Measurements from ENCODE around the gene PITRM1. TPM values are rescaled to one million over a fixed set of nuclear protein-coding genes. Genes with fewer than 3 reads are reported as not detected.
"Not testable (repeated sequence)": the region's sequence is repeated elsewhere in the genome, so short reads cannot be mapped to it uniquely, and the experiment has no call there.

Gene PITRM1, protein sequence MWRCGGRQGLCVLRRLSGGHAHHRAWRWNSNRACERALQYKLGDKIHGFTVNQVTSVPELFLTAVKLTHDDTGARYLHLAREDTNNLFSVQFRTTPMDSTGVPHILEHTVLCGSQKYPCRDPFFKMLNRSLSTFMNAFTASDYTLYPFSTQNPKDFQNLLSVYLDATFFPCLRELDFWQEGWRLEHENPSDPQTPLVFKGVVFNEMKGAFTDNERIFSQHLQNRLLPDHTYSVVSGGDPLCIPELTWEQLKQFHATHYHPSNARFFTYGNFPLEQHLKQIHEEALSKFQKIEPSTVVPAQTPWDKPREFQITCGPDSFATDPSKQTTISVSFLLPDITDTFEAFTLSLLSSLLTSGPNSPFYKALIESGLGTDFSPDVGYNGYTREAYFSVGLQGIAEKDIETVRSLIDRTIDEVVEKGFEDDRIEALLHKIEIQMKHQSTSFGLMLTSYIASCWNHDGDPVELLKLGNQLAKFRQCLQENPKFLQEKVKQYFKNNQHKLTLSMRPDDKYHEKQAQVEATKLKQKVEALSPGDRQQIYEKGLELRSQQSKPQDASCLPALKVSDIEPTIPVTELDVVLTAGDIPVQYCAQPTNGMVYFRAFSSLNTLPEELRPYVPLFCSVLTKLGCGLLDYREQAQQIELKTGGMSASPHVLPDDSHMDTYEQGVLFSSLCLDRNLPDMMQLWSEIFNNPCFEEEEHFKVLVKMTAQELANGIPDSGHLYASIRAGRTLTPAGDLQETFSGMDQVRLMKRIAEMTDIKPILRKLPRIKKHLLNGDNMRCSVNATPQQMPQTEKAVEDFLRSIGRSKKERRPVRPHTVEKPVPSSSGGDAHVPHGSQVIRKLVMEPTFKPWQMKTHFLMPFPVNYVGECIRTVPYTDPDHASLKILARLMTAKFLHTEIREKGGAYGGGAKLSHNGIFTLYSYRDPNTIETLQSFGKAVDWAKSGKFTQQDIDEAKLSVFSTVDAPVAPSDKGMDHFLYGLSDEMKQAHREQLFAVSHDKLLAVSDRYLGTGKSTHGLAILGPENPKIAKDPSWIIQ
- total RNA-seq = 10 to 100 TPM; 70.4 to 99.9 TPM

- DNase-seq (ENCODE audit: low spot score) = peak; percentile 99
- H3K27me3 Mint-ChIP-seq = no peaks in the 10 kb centered on the region
- H3K4me1 Mint-ChIP-seq (ENCODE audit: low read depth in 2 of 2) = peaks cover 11 to 19% of the 10 kb centered on the region in 2 donors
- peak within 1 kb of the TSS; percentile 64 to 82 for H3K27ac Mint-ChIP-seq
- ATAC-seq = peak; percentile 96 to 98
- peaks cover 6% of the 10 kb centered on the region for H3K36me3 Mint-ChIP-seq
- no peaks in the 10 kb centered on the region for H3K9me3 Mint-ChIP-seq
- H3K4me3 Mint-ChIP-seq = peak within 1 kb of the TSS; percentile 77
Observed at GRCh38 chr10:3172446-3173170, at the start of gene PITRM1. PITRM1 (minus strand) TSS chr10:3172782; CDS start chr10:3172772, 10 bp downstream.

DNA sequence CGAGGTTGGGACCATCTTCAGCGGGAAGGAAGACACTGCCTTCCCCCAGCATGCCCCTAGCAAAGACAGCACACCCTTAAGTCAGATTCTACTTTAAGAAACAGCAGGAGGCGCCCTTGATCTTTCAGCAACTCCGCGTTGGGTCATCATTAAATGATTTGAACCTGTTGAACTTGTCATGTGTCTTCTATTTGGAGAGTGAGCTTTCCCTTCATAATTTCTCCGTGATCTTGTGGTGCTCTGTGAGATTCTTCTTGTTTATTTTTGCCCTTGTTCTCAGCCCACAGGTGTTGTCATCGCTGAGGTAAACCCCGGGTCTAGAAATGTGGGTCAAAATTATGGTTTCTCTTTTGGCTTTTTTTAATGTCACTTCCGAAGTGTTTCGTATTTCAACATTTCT lies 49.5 kb upstream of the PITRM1 start:
- DNase-seq (ENCODE audit: low spot score) (no peak), ATAC-seq (peak; percentile 50 to 67)
- H3K36me3 Mint-ChIP-seq = no peaks in the 10 kb centered on the region
- H3K4me1 Mint-ChIP-seq (ENCODE audit: low read depth in 2 of 2) = peaks cover 0 to 9% of the 10 kb centered on the region in 2 donors
- no peak overlapping the region for H3K4me3 Mint-ChIP-seq
- H3K27me3 Mint-ChIP-seq = peaks cover 12 to 13% of the 10 kb centered on the region in 2 donors
- peaks cover 12% of the 10 kb centered on the region for H3K9me3 Mint-ChIP-seq
- H3K27ac Mint-ChIP-seq = no peak overlapping the region

- H3K4me3 Mint-ChIP-seq = peak overlapping the region; percentile 58
- not testable (repeated sequence) for H3K4me1 Mint-ChIP-seq (ENCODE audit: low read depth in 2 of 2); H3K36me3 Mint-ChIP-seq; DNase-seq (ENCODE audit: low spot score); H3K27ac Mint-ChIP-seq
- peak in 1 of 2 donors; percentile 21 for ATAC-seq
- H3K27me3 Mint-ChIP-seq = peaks cover 12 to 13% of the 10 kb centered on the region in 2 donors
- H3K9me3 Mint-ChIP-seq = peaks cover 12% of the 10 kb centered on the region
Observed at GRCh38 chr10:3221601-3222000, 49.0 kb upstream of the PITRM1 start.

DNA sequence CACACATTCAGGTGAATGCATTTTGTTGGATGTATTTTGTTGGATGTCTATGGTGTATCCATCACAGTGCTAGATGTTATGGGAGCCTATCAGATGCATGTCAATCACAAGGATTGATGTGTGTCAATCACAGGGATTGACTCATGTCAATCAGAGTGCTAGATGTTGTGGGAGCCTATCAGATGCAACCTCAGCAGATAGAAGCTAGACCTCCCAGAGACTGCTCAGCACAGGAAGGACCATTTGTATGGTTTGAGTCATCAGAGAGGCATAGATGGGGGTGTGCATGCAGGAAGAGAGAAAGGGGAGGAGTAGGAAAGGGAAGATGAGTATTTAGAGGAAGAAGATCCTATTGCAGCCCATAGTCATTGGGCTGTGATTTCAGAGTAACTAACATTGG lies 48.3 kb upstream of the PITRM1 start:
- Mint-ChIP-seq H3K4me1 (ENCODE audit: low read depth in 2 of 2) (peaks cover 0 to 9% of the 10 kb centered on the region in 2 donors), H3K27me3 (peaks cover 12 to 13% of the 10 kb centered on the region in 2 donors), H3K27ac (no peak overlapping the region)

GRCh38 chr10:3219021-3219628 lies 46.5 kb upstream of the PITRM1 start:
- Mint-ChIP-seq H3K9me3 (peaks cover 12% of the 10 kb centered on the region), H3K27me3 (peaks cover 12 to 16% of the 10 kb centered on the region in 2 donors), H3K27ac (peak overlapping the region in 1 of 2 donors; percentile 10)
- H3K4me1 Mint-ChIP-seq (ENCODE audit: low read depth in 2 of 2); H3K36me3 Mint-ChIP-seq; H3K4me3 Mint-ChIP-seq; ATAC-seq; DNase-seq (ENCODE audit: low spot score): not testable (repeated sequence)

More for the DNA sequence above, 48.3 kb upstream of the PITRM1 start:
- peak overlapping the region; percentile 58 for H3K4me3 Mint-ChIP-seq
- ATAC-seq (peak; percentile 65 to 88), DNase-seq (ENCODE audit: low spot score) (no peak)
- peaks cover 12% of the 10 kb centered on the region for H3K9me3 Mint-ChIP-seq
- no peaks in the 10 kb centered on the region for H3K36me3 Mint-ChIP-seq

- H3K4me1 Mint-ChIP-seq (ENCODE audit: low read depth in 2 of 2) = peaks cover 0 to 9% of the 10 kb centered on the region in 2 donors
- H3K36me3 Mint-ChIP-seq = no peaks in the 10 kb centered on the region
- DNase-seq (ENCODE audit: low spot score) = no peak
- H3K4me3 Mint-ChIP-seq = no peak overlapping the region
- no peak overlapping the region for H3K27ac Mint-ChIP-seq
- peaks cover 12% of the 10 kb centered on the region for H3K9me3 Mint-ChIP-seq
- ATAC-seq = no peak
- H3K27me3 Mint-ChIP-seq = peaks cover 12 to 16% of the 10 kb centered on the region in 2 donors
Observed at GRCh38 chr10:3217853-3218252, 45.3 kb upstream of the PITRM1 start.

DNA sequence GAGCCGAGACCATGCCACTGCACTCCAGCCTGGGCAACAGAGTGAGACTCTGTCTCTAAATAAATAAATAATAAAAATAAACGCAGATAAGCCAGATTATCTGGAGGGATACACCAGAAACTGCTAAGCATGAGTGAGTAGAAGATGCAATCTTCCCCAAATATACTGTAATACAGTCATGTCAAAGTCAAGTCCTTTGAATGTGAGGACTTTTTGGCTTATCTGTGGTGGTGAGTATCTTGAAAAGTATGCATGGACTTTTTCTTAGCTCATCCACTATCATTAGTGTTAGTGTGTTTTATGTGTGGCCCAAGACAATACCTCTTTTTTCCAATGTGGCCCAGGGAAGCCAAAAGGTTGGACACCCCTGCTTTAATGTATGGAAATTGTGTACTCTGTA lies 44.7 kb upstream of the PITRM1 start:
- no peak overlapping the region for H3K27ac Mint-ChIP-seq
- ATAC-seq = no peak
- peaks cover 12% of the 10 kb centered on the region for H3K9me3 Mint-ChIP-seq
- H3K27me3 Mint-ChIP-seq = peaks cover 12 to 16% of the 10 kb centered on the region in 2 donors
- H3K4me1 Mint-ChIP-seq (ENCODE audit: low read depth in 2 of 2) = peaks cover 0 to 9% of the 10 kb centered on the region in 2 donors
- no peak overlapping the region for H3K4me3 Mint-ChIP-seq
- no peak for DNase-seq (ENCODE audit: low spot score)
- H3K36me3 Mint-ChIP-seq = no peaks in the 10 kb centered on the region

DNA sequence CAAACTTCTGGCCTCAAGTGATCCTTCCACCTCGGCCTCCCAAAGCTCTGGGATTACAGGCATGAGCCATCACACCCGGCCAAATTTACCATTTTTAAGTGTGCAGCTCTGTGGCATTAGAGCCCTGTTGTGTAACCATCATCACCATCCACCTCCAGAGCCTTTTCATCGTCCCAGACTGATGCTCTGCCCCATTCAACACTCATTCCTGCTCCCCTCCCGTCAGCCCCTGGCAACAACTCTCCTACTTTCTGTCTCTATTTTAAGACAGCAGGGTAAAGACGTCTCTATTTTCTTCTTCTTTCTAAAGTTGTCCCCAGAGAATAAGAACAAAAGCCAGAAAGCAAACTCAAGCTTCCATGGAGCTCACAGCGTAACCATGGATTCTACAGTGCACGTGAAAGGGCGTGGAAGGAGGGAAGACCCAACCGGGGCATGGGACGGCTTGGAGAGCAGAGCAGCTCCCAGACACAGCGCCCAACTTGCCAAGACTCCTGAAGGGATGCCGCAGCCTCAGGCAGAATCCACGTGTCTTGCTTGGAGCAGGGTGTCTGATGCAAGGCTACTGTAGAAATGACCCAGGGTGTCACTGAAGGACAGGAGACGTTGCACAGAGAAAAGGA lies 42.7 kb upstream of the PITRM1 start:
- Mint-ChIP-seq H3K27me3 (peaks cover 15% of the 10 kb centered on the region in 2 donors), H3K4me3 (no peak overlapping the region), H3K27ac (no peak overlapping the region), H3K36me3 (no peaks in the 10 kb centered on the region), H3K9me3 (peaks cover 9% of the 10 kb centered on the region), H3K4me1 (ENCODE audit: low read depth in 2 of 2) (no peaks in the 10 kb centered on the region)
- DNase-seq (ENCODE audit: low spot score) = no peak
- ATAC-seq = no peak

- no peak overlapping the region for H3K27ac Mint-ChIP-seq
- H3K9me3 Mint-ChIP-seq = peaks cover 4% of the 10 kb centered on the region
- peaks cover 19 to 21% of the 10 kb centered on the region in 2 donors for H3K27me3 Mint-ChIP-seq
Observed at GRCh38 chr10:3213758-3214515, 41.4 kb upstream of the PITRM1 start.

DNA sequence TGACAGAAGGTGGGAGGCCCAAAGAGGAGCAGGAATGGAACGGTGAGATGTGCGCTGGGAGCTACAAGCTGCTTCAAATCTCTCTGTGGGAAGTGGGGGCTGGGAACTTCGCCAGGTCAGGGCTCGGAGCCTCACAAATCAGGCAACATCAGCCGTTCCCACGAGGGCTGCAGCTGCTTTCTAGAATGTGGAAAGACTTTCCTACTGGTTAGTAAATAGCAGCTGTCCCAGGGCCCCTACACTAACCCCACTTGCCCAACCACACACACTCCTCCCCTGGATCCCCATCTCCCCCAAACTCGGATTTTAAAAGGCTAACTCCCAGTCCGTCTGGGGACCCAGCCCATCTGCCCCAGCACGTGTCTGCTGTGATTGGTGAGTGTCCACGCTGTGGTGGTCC lies 40.6 kb upstream of the PITRM1 start:
- DNase-seq (ENCODE audit: low spot score) = no peak
- peaks cover 0 to 6% of the 10 kb centered on the region in 2 donors for H3K4me1 Mint-ChIP-seq (ENCODE audit: low read depth in 2 of 2)
- no peak overlapping the region for H3K4me3 Mint-ChIP-seq
- H3K9me3 Mint-ChIP-seq = no peaks in the 10 kb centered on the region
- ATAC-seq = no peak
- no peak overlapping the region for H3K27ac Mint-ChIP-seq
- no peaks in the 10 kb centered on the region for H3K36me3 Mint-ChIP-seq
- H3K27me3 Mint-ChIP-seq = peaks cover 22 to 24% of the 10 kb centered on the region in 2 donors

More at GRCh38 chr10:3213758-3214515, 41.4 kb upstream of the PITRM1 start:
- Mint-ChIP-seq H3K4me3 (no peak overlapping the region), H3K4me1 (ENCODE audit: low read depth in 2 of 2) (peaks cover 0 to 4% of the 10 kb centered on the region in 2 donors), H3K36me3 (no peaks in the 10 kb centered on the region)
- no peak for ATAC-seq
- no peak for DNase-seq (ENCODE audit: low spot score)

- no peak for ATAC-seq
Observed at GRCh38 chr10:3210251-3210877, 37.8 kb upstream of the PITRM1 start.

More at GRCh38 chr10:3210251-3210877, 37.8 kb upstream of the PITRM1 start:
- Mint-ChIP-seq H3K36me3 (no peaks in the 10 kb centered on the region), H3K4me3 (no peak overlapping the region), H3K27me3 (peaks cover 26 to 38% of the 10 kb centered on the region in 2 donors), H3K4me1 (ENCODE audit: low read depth in 2 of 2) (peaks cover 0 to 6% of the 10 kb centered on the region in 2 donors), H3K27ac (no peak overlapping the region), H3K9me3 (no peaks in the 10 kb centered on the region)
- DNase-seq (ENCODE audit: low spot score) = no peak

Data from natural killer cell treated with Interleukin-12 subunit alpha and Interleukin-12 subunit beta and Interleukin-15 and Interleukin-18, amount 100 ng/mL, for 72 hours (primary cell).